Activated T-cell treated with anti-CD3 and anti-CD28 coated beads, Interleukin-2, amount 50 U/mL, for 24 hours (primary cell): ENCODE data around the gene FAM193B.
"Not testable (repeated sequence)": the region's sequence is repeated elsewhere in the genome, so short reads cannot be mapped to it uniquely, and the experiment has no call there.

Experiments used
- DNase-seq: peaks from one replicate; pipeline ENCODE4 v3.0.0-alpha.2; 2020
- H3K27ac Mint-ChIP-seq: 2 replicates; pipeline ENCODE4 v1.8.0; 2020; ENCODE audit warnings: mild to moderate bottlenecking, mixed read lengths
- H3K27me3 Mint-ChIP-seq: 2 replicates; pipeline ENCODE4 v1.8.0; 2020; ENCODE audit warnings: mixed read lengths
- H3K36me3 Mint-ChIP-seq: 2 replicates; pipeline ENCODE4 v1.8.0; 2020; ENCODE audit warnings: low read depth, mixed read lengths
- H3K4me1 Mint-ChIP-seq: 2 replicates; pipeline ENCODE4 v1.8.0; 2020; ENCODE audit warnings: low read depth, mixed read lengths
- H3K4me3 Mint-ChIP-seq: 2 replicates; pipeline ENCODE4 v1.8.0; 2020; ENCODE audit warnings: mild to moderate bottlenecking, moderate library complexity, mixed read lengths
- H3K9me3 Mint-ChIP-seq: 2 replicates; pipeline ENCODE4 v1.8.0; 2020; ENCODE audit warnings: mixed read lengths

Gene FAM193B

GRCh38 chr5:177537389-177538361 is 16.7 kb downstream of the FAM193B start:
- Mint-ChIP-seq H3K4me3 (no peak overlapping the region), H3K27me3 (no peaks in the 10 kb centered on the region), H3K27ac (peak overlapping the region; percentile 24), H3K4me1 (peaks cover 4% of the 10 kb centered on the region), H3K36me3 (peaks cover 77% of the 10 kb centered on the region), H3K9me3 (no peaks in the 10 kb centered on the region)
- no peak for DNase-seq

- H3K9me3 Mint-ChIP-seq = no peaks in the 10 kb centered on the region
- no peak overlapping the region for H3K27ac Mint-ChIP-seq
- DNase-seq = no peak
- H3K4me3 Mint-ChIP-seq = no peak overlapping the region
- H3K27me3 Mint-ChIP-seq = no peaks in the 10 kb centered on the region
- peaks cover 80% of the 10 kb centered on the region for H3K36me3 Mint-ChIP-seq
- peaks cover 4% of the 10 kb centered on the region for H3K4me1 Mint-ChIP-seq
These were observed 18.0 kb downstream of the FAM193B start for GRCh38 chr5:177536386-177536785.

DNA sequence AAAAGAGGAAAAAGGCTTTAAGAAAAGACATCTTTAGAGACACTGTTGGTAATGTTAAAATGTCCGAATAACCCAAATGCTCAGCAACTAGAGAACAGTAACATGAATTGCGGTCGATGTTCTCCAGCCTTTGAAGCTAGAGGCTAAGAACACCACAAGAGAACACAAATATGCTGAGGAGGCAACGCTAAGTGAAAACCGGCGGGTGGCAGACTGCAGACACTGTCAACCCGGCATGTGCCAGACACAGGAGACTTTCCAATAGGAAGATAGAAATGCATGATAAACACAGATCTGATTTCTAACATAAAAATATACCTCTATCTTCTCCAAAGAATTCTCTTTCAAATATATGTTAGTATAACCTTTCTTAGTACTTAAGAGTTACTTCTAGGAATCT is 19.2 kb downstream of the FAM193B start:
- H3K9me3 Mint-ChIP-seq = no peaks in the 10 kb centered on the region
- peaks cover 84% of the 10 kb centered on the region for H3K36me3 Mint-ChIP-seq
- no peak overlapping the region for H3K4me3 Mint-ChIP-seq
- H3K4me1 Mint-ChIP-seq = no peaks in the 10 kb centered on the region
- H3K27ac Mint-ChIP-seq = no peak overlapping the region
- no peak for DNase-seq
- no peaks in the 10 kb centered on the region for H3K27me3 Mint-ChIP-seq

DNA sequence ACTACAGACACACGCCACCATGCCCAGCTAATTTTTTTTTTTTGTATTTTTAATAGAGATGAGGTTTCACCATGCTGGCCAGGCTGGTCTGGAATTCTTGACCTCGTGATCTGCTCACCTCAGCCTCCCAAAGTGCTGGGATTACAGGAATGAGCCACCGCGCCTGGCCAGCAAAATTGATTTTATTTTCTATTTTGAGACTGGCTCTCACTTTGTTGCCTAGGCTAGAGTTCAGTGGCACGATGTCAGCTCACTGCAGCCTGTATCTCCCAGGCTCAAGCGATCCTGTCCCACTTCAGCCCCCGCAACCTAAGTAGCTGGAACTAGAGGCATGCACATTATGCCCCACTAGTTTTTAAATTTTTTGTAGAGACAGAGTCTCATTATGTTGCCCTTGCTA is 19.9 kb downstream of the FAM193B start:
- not testable (repeated sequence) for H3K4me3 Mint-ChIP-seq, DNase-seq, H3K4me1 Mint-ChIP-seq, H3K27me3 Mint-ChIP-seq, H3K27ac Mint-ChIP-seq, H3K9me3 Mint-ChIP-seq
- H3K36me3 Mint-ChIP-seq = peaks cover 85% of the 10 kb centered on the region

- no peak overlapping the region for H3K4me3 Mint-ChIP-seq
- peaks cover 60% of the 10 kb centered on the region for H3K36me3 Mint-ChIP-seq
- no peaks in the 10 kb centered on the region for H3K9me3 Mint-ChIP-seq
- no peaks in the 10 kb centered on the region for H3K27me3 Mint-ChIP-seq
- peak overlapping the region; percentile 58 for H3K27ac Mint-ChIP-seq
- H3K4me1 Mint-ChIP-seq = no peaks in the 10 kb centered on the region
- no peak for DNase-seq
These were observed 23.0 kb downstream of the FAM193B start for GRCh38 chr5:177531209-177531940.

DNA sequence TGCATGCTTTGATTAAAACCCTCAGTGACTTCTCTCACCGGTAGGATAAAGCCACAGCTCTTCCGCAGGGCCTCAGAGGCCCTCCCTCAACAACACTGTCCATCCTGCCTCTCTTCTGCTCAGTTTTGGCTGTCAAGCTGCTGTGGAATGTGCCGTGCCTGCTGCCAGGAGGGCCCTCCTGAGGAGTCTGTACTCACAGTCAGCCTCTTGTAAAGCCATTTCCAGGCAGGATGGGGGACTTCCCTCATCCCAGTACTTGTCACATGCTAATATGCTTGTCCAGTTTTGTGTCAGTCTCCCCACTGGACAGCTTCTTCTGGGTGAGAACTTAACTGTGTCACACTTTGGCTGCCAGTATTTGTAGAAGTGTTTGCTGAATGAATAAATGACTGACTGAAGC is 23.7 kb downstream of the FAM193B start:
- DNase-seq = no peak
- Mint-ChIP-seq H3K27me3 (no peaks in the 10 kb centered on the region), H3K4me3 (no peak overlapping the region), H3K27ac (peak overlapping the region; percentile 58), H3K36me3 (peaks cover 57% of the 10 kb centered on the region), H3K4me1 (no peaks in the 10 kb centered on the region), H3K9me3 (no peaks in the 10 kb centered on the region)

DNA sequence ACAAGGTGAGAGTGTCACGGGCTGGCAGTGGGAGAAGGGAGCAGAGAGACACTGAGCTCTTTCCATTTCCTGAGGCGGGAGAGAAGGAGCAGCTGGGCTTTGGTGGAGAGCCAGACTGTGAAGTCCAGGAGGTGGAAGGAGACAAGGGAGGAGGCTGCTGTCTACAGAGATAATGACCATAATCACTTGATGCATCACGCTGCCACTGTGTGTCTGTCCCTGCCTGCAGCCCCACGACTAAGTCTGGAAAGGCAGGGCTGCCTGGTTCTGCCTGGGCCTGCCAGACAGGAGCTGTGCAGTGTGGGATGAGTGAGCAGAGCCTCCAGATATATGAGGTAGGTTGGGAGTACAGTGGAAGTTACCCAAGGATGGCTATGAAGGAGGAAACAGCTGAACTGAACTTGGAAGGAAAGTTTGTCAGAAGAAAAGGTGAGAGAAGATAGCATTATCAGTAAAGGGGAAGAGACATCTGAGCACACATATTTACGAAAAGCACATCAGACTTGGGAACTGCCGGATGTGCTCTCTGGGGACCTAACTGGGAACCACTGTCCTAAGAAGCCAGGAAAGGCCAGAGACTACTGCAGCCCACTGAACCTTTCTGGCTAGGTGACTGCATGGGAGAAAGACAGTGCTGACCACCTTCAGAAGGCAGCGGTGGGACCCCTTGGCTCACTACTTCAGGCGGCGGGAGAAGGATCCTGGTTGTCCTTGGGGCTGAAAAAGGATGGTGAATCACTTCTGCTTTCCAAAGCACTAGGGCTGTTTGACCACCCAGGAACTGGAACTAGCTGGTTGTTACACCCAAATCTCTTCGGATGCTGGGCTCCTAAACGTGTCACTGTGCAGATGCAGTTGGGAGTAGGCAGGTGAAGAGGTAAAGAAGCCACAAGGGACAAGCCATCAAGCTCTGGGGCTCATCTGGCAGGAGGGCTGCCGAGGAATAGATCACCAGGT is 24.8 kb downstream of the FAM193B start:
- no peaks in the 10 kb centered on the region for H3K9me3 Mint-ChIP-seq
- no peak for DNase-seq
- no peak overlapping the region for H3K4me3 Mint-ChIP-seq
- no peaks in the 10 kb centered on the region for H3K4me1 Mint-ChIP-seq
- no peaks in the 10 kb centered on the region for H3K27me3 Mint-ChIP-seq
- peak overlapping the region; percentile 68 for H3K27ac Mint-ChIP-seq
- peaks cover 56% of the 10 kb centered on the region for H3K36me3 Mint-ChIP-seq

- Mint-ChIP-seq H3K36me3 (peaks cover 59% of the 10 kb centered on the region), H3K4me1 (no peaks in the 10 kb centered on the region)
These were observed 25.7 kb downstream of the FAM193B start for GRCh38 chr5:177528631-177529030.

GRCh38 chr5:177527595-177527994 is 26.8 kb downstream of the FAM193B start:
- Mint-ChIP-seq H3K27me3 (no peaks in the 10 kb centered on the region), H3K36me3 (peaks cover 54% of the 10 kb centered on the region), H3K4me3 (no peak overlapping the region), H3K4me1 (no peaks in the 10 kb centered on the region), H3K27ac (no peak overlapping the region), H3K9me3 (no peaks in the 10 kb centered on the region)
- DNase-seq = no peak

More at GRCh38 chr5:177528631-177529030, 25.7 kb downstream of the FAM193B start:
- DNase-seq = no peak
- no peaks in the 10 kb centered on the region for H3K27me3 Mint-ChIP-seq
- H3K27ac Mint-ChIP-seq = no peak overlapping the region
- no peak overlapping the region for H3K4me3 Mint-ChIP-seq
- no peaks in the 10 kb centered on the region for H3K9me3 Mint-ChIP-seq

GRCh38 chr5:177526791-177527190 is 27.6 kb downstream of the FAM193B start:
- Mint-ChIP-seq H3K36me3 (peaks cover 51% of the 10 kb centered on the region), H3K4me1 (peaks cover 1% of the 10 kb centered on the region), H3K4me3 (no peak overlapping the region), H3K27me3 (no peaks in the 10 kb centered on the region), H3K9me3 (no peaks in the 10 kb centered on the region), H3K27ac (no peak overlapping the region)
- DNase-seq = no peak

DNA sequence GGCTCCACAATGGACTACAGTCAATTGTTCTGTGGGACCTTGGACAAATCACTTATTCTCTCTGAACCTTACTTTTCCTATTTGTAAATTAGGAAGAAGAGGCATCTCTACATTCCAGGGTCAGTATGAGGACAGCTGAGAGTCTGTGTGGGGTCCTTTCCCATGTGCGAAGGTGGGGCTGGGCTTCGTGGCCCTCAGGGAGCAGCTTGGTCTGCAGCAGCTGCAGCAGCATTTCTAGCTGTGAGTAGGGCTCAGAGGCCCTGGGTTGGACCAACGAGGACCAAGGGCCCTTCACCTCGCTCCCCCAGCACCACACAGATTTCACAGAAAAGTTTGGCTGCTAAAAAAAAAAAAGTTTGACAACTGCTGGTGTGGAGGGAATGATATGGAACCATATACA is 28.2 kb downstream of the FAM193B start:
- Mint-ChIP-seq H3K4me1 (peaks cover 7% of the 10 kb centered on the region), H3K4me3 (no peak overlapping the region), H3K36me3 (peaks cover 56% of the 10 kb centered on the region), H3K27me3 (no peaks in the 10 kb centered on the region), H3K27ac (no peak overlapping the region), H3K9me3 (no peaks in the 10 kb centered on the region)
- DNase-seq = no peak

DNA sequence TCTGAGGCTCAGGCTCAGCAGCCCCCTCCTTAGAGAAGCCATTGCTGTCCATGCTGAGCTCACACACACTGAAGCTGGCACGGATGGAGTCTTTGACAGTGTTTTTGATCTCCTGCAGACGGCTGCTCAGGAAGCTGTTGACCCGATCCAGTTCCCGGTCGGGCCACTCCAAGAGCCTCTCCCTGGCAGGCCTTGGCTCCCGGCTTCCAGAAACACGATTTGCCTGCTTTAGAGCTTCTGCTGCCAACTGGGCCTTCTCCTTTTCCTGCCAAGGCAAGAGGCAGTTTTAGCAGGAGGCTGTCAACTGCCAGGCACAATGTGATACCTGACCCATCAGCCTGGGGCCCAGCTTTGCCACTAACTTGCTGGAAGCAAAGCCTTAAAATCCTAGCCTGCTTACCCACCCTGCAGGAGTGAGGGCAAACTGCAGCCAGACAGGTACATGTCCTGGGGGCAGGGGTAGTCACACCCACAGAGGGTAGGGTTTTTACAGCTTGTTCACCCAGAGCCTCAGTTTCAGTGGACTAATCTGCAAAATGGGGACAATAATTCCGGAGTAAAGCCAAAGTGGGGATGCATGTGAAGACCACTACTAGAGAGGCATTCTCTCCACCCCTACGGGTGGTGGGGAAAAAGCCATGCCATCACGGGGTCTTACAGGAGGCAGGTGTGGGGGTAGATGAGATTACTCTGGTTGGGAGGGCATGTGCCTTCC is 29.3 kb downstream of the FAM193B start:
- Mint-ChIP-seq H3K4me3 (no peak overlapping the region), H3K27me3 (no peaks in the 10 kb centered on the region), H3K36me3 (peaks cover 56% of the 10 kb centered on the region), H3K4me1 (peaks cover 16% of the 10 kb centered on the region), H3K27ac (peak overlapping the region; percentile 23), H3K9me3 (no peaks in the 10 kb centered on the region)
- no peak for DNase-seq

GRCh38 chr5:177524539-177524900 is 29.8 kb downstream of the FAM193B start:
- no peaks in the 10 kb centered on the region for H3K27me3 Mint-ChIP-seq
- H3K4me1 Mint-ChIP-seq = peaks cover 20% of the 10 kb centered on the region
- DNase-seq = no peak
- no peak overlapping the region for H3K27ac Mint-ChIP-seq
- peaks cover 57% of the 10 kb centered on the region for H3K36me3 Mint-ChIP-seq
- H3K9me3 Mint-ChIP-seq = no peaks in the 10 kb centered on the region
- H3K4me3 Mint-ChIP-seq = no peak overlapping the region
